Measurements from ENCODE around the gene MSI2.

MSI2 gene

GRCh38 chr17:57463103-57463885 lies 207.0 kb downstream of the MSI2 start:
- DNase-seq = peak; percentile 33
- Histone ChIP-seq H3K4me3 (ENCODE audit: low read depth, low read length) (no peak overlapping the region), H3K27me3 (ENCODE audit: insufficient read depth, low read depth, severe bottlenecking) (no peaks in the 10 kb centered on the region), H3K27ac (0 out of 2 replicates have a peak overlapping the region, but pooled peaks have one; percentile 2), H3K36me3 (peaks cover 24% of the 10 kb centered on the region), H3K9me3 (ENCODE audit: severe bottlenecking) (no peaks in the 10 kb centered on the region)
- no peak for TF ChIP-seq CTCF (IDR thresholded peaks at IDR 0.05; ENCODE audit: low read depth, low read length)

GRCh38 chr17:57464191-57464864 lies 208.0 kb downstream of the MSI2 start:
- Histone ChIP-seq H3K27ac (no peak overlapping the region), H3K4me3 (ENCODE audit: low read depth, low read length) (no peak overlapping the region), H3K9me3 (ENCODE audit: severe bottlenecking) (no peaks in the 10 kb centered on the region), H3K36me3 (peaks cover 17% of the 10 kb centered on the region), H3K27me3 (ENCODE audit: insufficient read depth, low read depth, severe bottlenecking) (no peaks in the 10 kb centered on the region)
- no peak for TF ChIP-seq CTCF (IDR thresholded peaks at IDR 0.05; ENCODE audit: low read depth, low read length)
- DNase-seq = no peak

- DNase-seq = no peak
- peak overlapping the region; percentile 59 for H3K27ac ChIP-seq
- no peaks in the 10 kb centered on the region for H3K27me3 ChIP-seq (ENCODE audit: insufficient read depth, low read depth, severe bottlenecking)
- peaks cover 12% of the 10 kb centered on the region for H3K36me3 ChIP-seq
- H3K4me3 ChIP-seq (ENCODE audit: low read depth, low read length) = no peak overlapping the region
- no peak for TF ChIP-seq CTCF (IDR thresholded peaks at IDR 0.05; ENCODE audit: low read depth, low read length)
- peaks cover 4% of the 10 kb centered on the region for H3K9me3 ChIP-seq (ENCODE audit: severe bottlenecking)
These were observed 209.3 kb downstream of the MSI2 start for GRCh38 chr17:57465610-57466009.

- peaks cover 4% of the 10 kb centered on the region for H3K9me3 ChIP-seq (ENCODE audit: severe bottlenecking)
- peak overlapping the region; percentile 59 for H3K27ac ChIP-seq
- no peak for DNase-seq
- peaks cover 13% of the 10 kb centered on the region for H3K36me3 ChIP-seq
- TF ChIP-seq CTCF (IDR thresholded peaks at IDR 0.05; ENCODE audit: low read depth, low read length) = no peak
- H3K4me3 ChIP-seq (ENCODE audit: low read depth, low read length) = no peak overlapping the region
- no peaks in the 10 kb centered on the region for H3K27me3 ChIP-seq (ENCODE audit: insufficient read depth, low read depth, severe bottlenecking)
These were observed 209.7 kb downstream of the MSI2 start for GRCh38 chr17:57466017-57466471.

- H3K36me3 ChIP-seq = peaks cover 13% of the 10 kb centered on the region
- H3K4me3 ChIP-seq (ENCODE audit: low read depth, low read length) = no peak overlapping the region
- DNase-seq = no peak
- no peaks in the 10 kb centered on the region for H3K27me3 ChIP-seq (ENCODE audit: insufficient read depth, low read depth, severe bottlenecking)
- peak overlapping the region; percentile 59 for H3K27ac ChIP-seq
- no peak for TF ChIP-seq CTCF (IDR thresholded peaks at IDR 0.05; ENCODE audit: low read depth, low read length)
- peaks cover 4% of the 10 kb centered on the region for H3K9me3 ChIP-seq (ENCODE audit: severe bottlenecking)
These were observed 210.2 kb downstream of the MSI2 start for GRCh38 chr17:57466521-57466920.
